Activated T-helper 17 cell treated with anti-CD3 and anti-CD28 coated beads, Interleukin-2, amount 50 U/mL, for 72 hours (primary cell): ENCODE measurements around the gene PAX7. TPM values are rescaled to one million over a fixed set of nuclear protein-coding genes. Genes with fewer than 3 reads are reported as not detected.

Source experiments
- ATAC-seq: fragments of 150-1000 bp; cut with Tn5 transposase; replicated peaks from 2 replicates; pipeline ENCODE4 v1.10.0; 2021; ENCODE audit warnings: mild to moderate bottlenecking, moderate library complexity
- H3K27ac Mint-ChIP-seq: one replicate; pipeline ENCODE4 v1.8.0; 2022; ENCODE audit warnings: mixed read lengths
- H3K27me3 Mint-ChIP-seq: one replicate; pipeline ENCODE4 v1.8.0; 2022; ENCODE audit warnings: mixed read lengths
- H3K36me3 Mint-ChIP-seq: one replicate; pipeline ENCODE4 v1.8.0; 2022; ENCODE audit warnings: low read depth, mild to moderate bottlenecking, mixed read lengths
- H3K4me1 Mint-ChIP-seq: one replicate; pipeline ENCODE4 v1.8.0; 2022; ENCODE audit warnings: mixed read lengths
- H3K4me3 Mint-ChIP-seq: one replicate; pipeline ENCODE4 v1.8.0; 2022; ENCODE audit warnings: mild to moderate bottlenecking, mixed read lengths
- H3K9me3 Mint-ChIP-seq: one replicate; pipeline ENCODE4 v1.8.0; 2022; ENCODE audit warnings: mixed read lengths
- total RNA-seq, 2 donors: library from RNA; stranded (reverse); gene quantifications; one replicate each; pipeline ENCODE4 v1.2.3, GENCODE V29; 2022

Gene PAX7
- total RNA-seq, 2 donors from 2014 or later: not detected

DNA sequence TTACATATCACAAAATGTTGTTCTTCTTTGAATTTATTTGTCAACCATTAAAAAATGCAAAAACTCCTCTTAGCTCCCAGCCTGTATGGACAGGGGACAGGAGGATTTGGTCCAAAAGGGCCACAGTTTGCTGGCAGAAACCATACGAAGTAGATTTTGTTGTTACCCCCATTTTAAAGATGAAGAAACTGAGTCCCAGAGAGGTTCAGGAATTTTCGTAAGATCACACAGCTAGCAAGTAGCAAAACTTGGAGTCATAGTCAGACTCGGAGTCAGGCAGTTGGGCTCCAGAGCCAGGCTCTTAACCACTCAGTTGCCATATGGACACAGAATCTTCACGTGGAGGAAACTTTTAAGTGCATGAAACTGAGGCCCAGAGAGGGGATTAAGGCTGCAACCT is 137.4 kb downstream of the PAX7 start:
- Mint-ChIP-seq H3K4me1 (no peaks in the 10 kb centered on the region), H3K9me3 (no peaks in the 10 kb centered on the region), H3K27me3 (peaks cover 38% of the 10 kb centered on the region), H3K36me3 (no peaks in the 10 kb centered on the region), H3K4me3 (no peak overlapping the region), H3K27ac (no peak overlapping the region)
- ATAC-seq: no peak

DNA sequence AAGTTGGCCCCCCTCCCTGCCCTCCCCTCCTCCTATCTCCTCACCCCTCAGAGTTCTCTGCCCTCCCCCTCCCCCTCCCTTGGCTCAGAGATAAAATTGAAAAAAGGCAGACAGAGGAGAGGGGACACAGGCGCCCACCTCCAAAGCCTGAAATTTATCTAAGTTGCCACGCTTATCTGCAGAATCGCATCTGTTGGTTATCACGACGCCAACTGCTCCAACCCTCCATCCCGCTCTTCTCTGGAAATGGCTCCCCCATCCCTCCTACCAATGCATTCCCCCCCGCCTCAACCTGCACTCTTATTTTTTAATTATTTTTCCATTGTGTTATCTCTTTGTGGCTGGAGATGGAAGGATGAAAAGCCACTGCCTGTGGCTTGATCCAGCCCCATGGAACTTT is 138.5 kb downstream of the PAX7 start:
- no peaks in the 10 kb centered on the region for H3K36me3 Mint-ChIP-seq
- H3K27ac Mint-ChIP-seq: no peak overlapping the region
- peaks cover 37% of the 10 kb centered on the region for H3K27me3 Mint-ChIP-seq
- H3K9me3 Mint-ChIP-seq: no peaks in the 10 kb centered on the region
- ATAC-seq: no peak
- no peak overlapping the region for H3K4me3 Mint-ChIP-seq
- H3K4me1 Mint-ChIP-seq: no peaks in the 10 kb centered on the region

DNA sequence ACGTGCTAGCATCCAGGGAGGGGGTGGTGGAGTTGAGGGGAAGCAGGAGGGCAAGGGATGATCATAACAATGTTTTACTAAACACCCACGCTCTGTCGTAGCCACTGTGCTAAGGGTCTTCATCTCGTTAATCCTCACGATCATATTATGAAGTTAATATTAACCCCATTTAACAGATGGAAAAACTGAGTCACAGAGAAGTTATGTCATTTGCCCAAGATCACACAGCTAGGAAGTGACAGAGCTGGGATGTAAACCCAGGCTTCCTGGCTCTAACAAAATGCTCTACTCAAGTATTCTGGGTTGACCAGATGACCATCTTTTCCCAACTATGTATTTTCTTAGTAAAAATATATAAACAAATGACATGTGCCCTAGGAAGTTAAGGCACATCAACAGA is 140.2 kb downstream of the PAX7 start:
- Mint-ChIP-seq H3K36me3 (no peaks in the 10 kb centered on the region), H3K4me1 (no peaks in the 10 kb centered on the region), H3K4me3 (no peak overlapping the region), H3K9me3 (no peaks in the 10 kb centered on the region), H3K27ac (no peak overlapping the region), H3K27me3 (peaks cover 36% of the 10 kb centered on the region)
- no peak for ATAC-seq

DNA sequence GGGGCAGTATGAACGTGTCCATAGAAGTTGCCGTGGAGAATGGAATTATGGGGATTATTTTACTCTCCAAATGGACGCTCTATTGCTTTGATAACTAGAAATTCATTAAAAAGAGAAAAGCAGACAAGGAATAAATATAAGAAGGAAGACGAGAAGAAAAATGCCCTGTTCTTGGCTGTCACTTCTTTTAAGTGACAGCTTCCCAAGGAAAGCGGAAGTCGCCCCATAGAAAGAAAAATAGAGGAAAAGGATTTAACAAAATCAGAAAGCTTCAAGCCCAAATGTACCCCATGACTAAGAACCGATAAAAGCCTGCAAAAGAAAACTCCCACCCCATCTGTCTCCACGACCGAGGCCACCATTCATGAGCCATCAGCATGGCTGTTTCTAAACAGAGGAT is 143.1 kb downstream of the PAX7 start:
- H3K27ac Mint-ChIP-seq: no peak overlapping the region
- no peaks in the 10 kb centered on the region for H3K9me3 Mint-ChIP-seq
- no peaks in the 10 kb centered on the region for H3K36me3 Mint-ChIP-seq
- ATAC-seq: no peak
- H3K27me3 Mint-ChIP-seq: peaks cover 52% of the 10 kb centered on the region
- H3K4me1 Mint-ChIP-seq: no peaks in the 10 kb centered on the region
- no peak overlapping the region for H3K4me3 Mint-ChIP-seq

DNA sequence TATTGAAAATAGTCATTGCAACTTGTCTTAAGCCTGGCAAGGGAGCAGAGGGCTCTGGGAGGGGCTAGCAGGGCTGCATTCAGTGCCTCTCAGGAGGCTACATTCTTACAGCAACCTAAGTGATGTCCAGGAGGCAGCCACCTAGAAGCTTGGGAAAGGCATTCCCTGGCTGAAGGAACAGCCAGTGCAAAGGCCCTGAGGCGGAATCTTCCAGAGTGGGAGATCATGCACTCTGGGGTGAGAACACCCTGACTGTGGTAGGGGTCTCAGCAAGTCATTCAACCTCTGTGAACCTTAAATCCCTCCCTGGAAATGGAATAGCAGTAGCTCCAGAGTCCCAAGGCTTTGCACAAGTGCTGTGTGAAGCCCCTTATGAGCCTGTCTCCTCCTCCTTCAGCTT is 144.7 kb downstream of the PAX7 start:
- H3K27ac Mint-ChIP-seq: no peak overlapping the region
- peaks cover 47% of the 10 kb centered on the region for H3K27me3 Mint-ChIP-seq
- no peaks in the 10 kb centered on the region for H3K36me3 Mint-ChIP-seq
- no peaks in the 10 kb centered on the region for H3K9me3 Mint-ChIP-seq
- H3K4me1 Mint-ChIP-seq: no peaks in the 10 kb centered on the region
- no peak overlapping the region for H3K4me3 Mint-ChIP-seq
- ATAC-seq: no peak

DNA sequence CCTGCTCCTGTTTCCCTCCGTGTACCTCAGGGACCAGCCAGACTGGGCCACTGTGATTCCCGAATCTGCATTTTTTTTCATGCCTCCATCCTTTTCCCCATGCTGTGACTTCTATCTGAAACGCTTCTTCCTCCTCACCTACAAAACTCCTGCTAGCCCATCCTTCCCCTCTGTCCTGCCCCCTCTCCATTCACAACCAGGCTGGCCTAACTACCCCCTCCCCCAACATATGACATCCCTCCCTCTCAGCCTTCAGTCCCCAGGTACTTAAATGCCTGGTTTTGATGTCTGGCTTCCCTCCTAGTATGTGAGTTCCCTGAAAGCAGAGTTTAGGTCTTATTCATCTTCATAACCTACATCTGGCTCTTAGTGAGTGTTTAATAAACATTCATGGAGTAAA is 146.1 kb downstream of the PAX7 start:
- Mint-ChIP-seq H3K27me3 (peaks cover 41% of the 10 kb centered on the region), H3K9me3 (no peaks in the 10 kb centered on the region), H3K4me1 (no peaks in the 10 kb centered on the region), H3K4me3 (no peak overlapping the region), H3K27ac (no peak overlapping the region), H3K36me3 (no peaks in the 10 kb centered on the region)
- no peak for ATAC-seq

DNA sequence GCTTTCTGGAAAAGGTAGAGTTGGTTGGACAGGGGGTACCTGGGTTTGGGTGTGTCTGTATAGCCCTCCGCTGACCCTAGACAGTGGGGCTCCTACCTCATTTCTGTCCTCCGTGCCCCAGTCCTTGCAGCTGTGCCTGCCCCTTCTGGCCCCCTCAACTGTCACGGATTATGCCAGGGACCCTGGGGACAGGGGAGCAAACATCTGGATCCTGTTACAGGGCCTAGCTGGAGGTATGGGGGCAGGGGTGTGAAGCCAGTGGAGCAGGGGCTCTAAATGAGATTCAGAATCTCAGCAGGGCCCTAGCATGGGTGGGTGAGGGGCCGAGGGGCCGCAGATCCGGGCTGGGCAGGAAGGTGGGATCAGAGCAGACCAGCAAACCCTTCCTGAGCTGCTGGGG is 147.8 kb downstream of the PAX7 start:
- Mint-ChIP-seq H3K4me1 (no peaks in the 10 kb centered on the region), H3K4me3 (no peak overlapping the region), H3K27ac (no peak overlapping the region), H3K36me3 (no peaks in the 10 kb centered on the region), H3K27me3 (peaks cover 41% of the 10 kb centered on the region), H3K9me3 (no peaks in the 10 kb centered on the region)
- no peak for ATAC-seq

DNA sequence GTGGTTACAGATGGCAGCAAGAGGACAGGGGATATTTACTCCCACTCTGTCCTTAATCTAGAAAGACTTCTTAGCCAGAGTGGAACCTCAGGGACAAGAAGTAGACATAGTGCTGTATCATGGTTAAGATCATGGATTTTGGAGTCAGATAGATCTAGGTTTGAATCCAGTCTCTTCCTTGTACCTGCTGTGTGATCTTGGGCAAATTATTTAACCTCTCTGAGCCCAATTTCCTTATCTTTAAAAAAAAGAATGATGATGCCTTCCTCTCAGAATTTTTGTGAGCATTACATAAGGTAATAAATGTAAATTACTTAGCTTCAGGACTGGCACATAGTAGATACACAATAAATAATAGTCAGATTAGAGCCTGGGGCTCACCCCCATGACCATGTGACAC is 150.4 kb downstream of the PAX7 start:
- ATAC-seq: no peak
- H3K27me3 Mint-ChIP-seq: peaks cover 43% of the 10 kb centered on the region
- no peaks in the 10 kb centered on the region for H3K4me1 Mint-ChIP-seq
- H3K36me3 Mint-ChIP-seq: no peaks in the 10 kb centered on the region
- H3K27ac Mint-ChIP-seq: no peak overlapping the region
- H3K4me3 Mint-ChIP-seq: no peak overlapping the region
- H3K9me3 Mint-ChIP-seq: no peaks in the 10 kb centered on the region

DNA sequence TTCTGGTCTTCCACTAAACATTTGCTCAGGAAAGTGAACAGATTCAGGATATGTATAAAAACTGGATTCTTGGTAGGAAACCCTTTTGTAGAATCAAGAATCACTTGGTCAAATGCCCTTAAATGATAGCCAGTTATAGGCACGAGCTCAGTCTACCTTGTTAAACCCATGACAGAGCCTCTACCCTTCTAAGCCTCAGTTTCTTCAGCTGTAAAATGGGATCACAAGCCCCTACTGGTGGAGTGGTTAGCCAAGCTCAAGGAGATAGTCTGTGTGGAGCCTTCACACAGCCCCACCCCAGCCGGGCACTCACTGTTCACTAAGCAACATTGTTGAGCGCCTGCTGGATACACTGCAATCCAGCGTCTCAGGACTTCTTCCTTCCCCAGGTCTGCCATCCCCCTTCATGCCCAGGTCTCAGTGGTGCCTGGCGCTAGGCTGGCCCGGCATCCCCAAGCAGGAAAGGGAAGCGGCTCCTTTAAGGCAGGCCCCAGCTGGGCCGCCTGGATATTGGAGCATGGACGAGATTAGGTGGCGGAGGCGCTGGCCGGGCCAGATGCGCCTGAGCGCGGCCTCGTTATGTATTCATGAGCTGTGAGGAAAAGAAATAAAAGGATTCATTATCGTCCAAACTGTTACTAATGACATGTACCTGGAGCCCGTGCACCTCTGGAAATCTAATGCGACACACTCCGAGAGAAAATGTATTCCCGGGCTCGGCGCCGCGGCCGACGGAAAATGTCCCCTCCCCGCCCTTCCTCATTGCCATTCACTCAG is 153.2 kb downstream of the PAX7 start:
- no peaks in the 10 kb centered on the region for H3K36me3 Mint-ChIP-seq
- H3K9me3 Mint-ChIP-seq: no peaks in the 10 kb centered on the region
- no peak overlapping the region for H3K27ac Mint-ChIP-seq
- no peaks in the 10 kb centered on the region for H3K4me1 Mint-ChIP-seq
- H3K4me3 Mint-ChIP-seq: no peak overlapping the region
- H3K27me3 Mint-ChIP-seq: peaks cover 27% of the 10 kb centered on the region
- no peak for ATAC-seq

DNA sequence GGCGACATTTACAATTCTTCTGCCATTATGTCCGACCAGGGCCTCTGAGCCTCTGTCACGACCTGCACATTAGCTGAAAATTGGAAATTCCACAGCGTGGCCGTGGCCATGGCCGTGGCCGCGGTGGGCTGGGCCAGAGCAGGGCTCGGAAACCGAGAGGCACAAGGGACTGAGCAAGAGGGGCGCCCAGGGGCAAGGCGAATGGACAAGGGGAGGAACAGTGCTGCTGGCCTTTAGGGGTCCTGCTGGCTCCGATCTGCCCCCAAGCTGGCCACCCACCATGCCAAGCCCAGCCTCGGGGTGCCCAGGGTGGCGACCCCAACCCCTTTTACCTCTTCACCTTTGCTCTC is 153.8 kb downstream of the PAX7 start:
- Mint-ChIP-seq H3K4me1 (no peaks in the 10 kb centered on the region), H3K27me3 (peaks cover 24% of the 10 kb centered on the region), H3K4me3 (no peak overlapping the region), H3K27ac (no peak overlapping the region), H3K9me3 (no peaks in the 10 kb centered on the region), H3K36me3 (no peaks in the 10 kb centered on the region)
- ATAC-seq: no peak

DNA sequence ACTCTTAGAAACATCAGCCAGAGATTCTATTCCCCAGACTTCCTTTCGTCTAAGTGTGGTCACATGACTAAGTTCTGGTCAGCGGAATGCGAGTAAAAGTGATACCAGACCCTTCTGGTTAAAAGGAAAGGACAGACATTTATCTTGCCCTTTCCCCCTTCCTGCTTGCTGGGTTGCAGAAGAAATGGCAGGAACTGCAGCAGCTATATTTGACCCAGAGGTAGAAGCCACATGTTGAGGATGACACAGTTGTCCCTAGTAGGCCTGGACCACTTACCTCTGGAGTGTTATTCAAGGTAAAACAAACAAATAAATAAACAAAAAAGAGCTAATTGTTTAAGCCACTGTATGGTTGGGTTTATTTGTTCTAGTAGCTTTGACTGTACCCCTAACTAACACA is 155.5 kb downstream of the PAX7 start:
- no peak for ATAC-seq
- Mint-ChIP-seq H3K4me1 (no peaks in the 10 kb centered on the region), H3K27ac (no peak overlapping the region), H3K4me3 (no peak overlapping the region), H3K27me3 (peaks cover 35% of the 10 kb centered on the region), H3K9me3 (no peaks in the 10 kb centered on the region), H3K36me3 (no peaks in the 10 kb centered on the region)

DNA sequence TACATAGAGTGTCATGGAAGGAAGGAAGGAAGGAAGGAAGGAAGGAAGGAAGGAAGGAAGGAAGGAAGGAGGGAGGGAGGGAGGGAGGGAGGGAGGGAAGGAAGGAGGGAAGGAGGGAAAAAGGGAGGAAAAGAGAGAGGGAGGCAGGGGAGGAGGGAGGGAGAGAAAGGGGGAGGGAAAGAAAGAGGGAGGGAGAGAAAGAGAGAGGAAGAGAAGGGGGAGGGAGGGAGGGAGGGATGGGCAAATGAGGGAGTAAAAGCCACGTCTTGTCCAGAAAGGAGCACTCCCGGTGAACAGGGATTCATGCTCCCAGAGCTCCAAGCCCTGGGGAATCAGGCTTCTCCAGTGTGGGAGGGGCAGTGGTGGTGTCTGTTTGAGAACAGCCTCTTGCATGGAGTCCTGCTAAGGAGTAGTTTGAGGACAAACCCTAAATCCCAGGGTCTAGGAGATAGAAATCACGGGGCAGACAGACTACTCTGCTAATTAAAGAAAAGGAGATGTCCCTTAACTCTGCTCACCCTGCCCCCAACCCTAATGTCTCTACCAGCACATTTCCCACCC is 157.3 kb downstream of the PAX7 start:
- H3K27ac Mint-ChIP-seq: no peak overlapping the region

DNA sequence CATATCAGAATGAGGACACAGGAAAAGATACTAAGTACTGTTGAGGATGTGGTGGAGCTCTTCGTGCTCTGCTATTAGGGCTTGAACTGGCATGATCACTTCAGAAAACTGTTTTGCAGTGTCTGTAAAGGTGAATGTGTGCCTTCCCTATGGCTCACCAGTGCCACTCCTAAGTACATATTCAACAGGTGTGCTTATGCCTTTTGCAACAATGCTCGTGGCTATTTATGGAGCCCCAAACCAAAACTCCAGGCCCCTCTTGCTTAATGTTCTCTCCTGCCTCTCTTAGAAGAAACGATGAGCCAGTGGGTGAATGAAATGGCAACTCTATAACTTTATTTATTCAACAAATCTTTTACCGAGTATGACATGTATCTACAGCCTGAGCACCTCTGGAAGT is 158.6 kb downstream of the PAX7 start:
- ATAC-seq: no peak
- no peaks in the 10 kb centered on the region for H3K4me1 Mint-ChIP-seq
- H3K27ac Mint-ChIP-seq: no peak overlapping the region
- H3K9me3 Mint-ChIP-seq: no peaks in the 10 kb centered on the region
- peaks cover 50% of the 10 kb centered on the region for H3K27me3 Mint-ChIP-seq
- no peak overlapping the region for H3K4me3 Mint-ChIP-seq
- no peaks in the 10 kb centered on the region for H3K36me3 Mint-ChIP-seq

More for the DNA sequence above, 157.3 kb downstream of the PAX7 start:
- ATAC-seq: no peak
- peaks cover 46% of the 10 kb centered on the region for H3K27me3 Mint-ChIP-seq
- no peaks in the 10 kb centered on the region for H3K9me3 Mint-ChIP-seq
- H3K36me3 Mint-ChIP-seq: no peaks in the 10 kb centered on the region
- H3K4me1 Mint-ChIP-seq: no peaks in the 10 kb centered on the region
- H3K4me3 Mint-ChIP-seq: no peak overlapping the region

DNA sequence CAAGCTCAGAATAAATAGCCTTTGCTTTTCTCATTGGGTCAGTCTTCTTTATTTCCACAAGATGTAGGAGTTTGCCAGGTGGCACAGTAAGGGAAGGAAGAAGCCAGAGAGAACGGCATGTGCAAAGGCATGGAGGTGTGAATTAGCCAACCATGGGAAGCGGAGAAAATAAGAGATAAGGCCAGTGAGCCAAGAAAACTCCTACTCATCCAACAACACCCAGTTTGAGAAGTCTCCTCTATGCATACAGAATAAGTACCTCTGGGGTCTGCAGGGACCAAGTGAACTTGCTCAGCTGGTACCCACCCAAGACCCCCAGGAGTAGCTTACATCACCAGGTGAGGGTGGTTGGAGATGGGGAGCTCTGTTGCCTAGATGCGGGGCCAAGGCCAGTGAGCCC is 162.1 kb downstream of the PAX7 start:
- Mint-ChIP-seq H3K9me3 (no peaks in the 10 kb centered on the region), H3K27ac (no peak overlapping the region), H3K36me3 (no peaks in the 10 kb centered on the region), H3K4me3 (no peak overlapping the region), H3K27me3 (peaks cover 40% of the 10 kb centered on the region), H3K4me1 (no peaks in the 10 kb centered on the region)
- ATAC-seq: no peak

DNA sequence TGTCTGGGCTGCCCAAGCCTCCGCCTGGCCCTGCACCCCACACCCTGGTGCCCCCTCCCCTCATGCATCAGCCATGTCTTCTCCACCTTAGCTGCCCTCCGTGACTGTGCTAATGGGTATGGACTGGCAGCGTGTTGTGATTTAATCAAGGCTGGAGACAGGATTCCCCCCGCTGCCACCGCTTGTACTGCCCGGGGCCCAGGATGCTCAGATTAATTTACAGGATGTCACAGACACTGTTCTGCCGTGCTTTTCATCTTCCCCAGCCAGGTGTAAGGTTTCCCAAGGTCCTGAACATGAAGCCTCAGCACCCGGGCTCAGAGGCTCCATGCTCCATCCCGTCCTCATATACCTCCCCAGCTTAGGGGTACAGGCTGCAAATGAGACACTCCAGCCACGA is 162.5 kb downstream of the PAX7 start:
- no peak for ATAC-seq
- H3K36me3 Mint-ChIP-seq: no peaks in the 10 kb centered on the region
- H3K4me3 Mint-ChIP-seq: no peak overlapping the region
- H3K4me1 Mint-ChIP-seq: no peaks in the 10 kb centered on the region
- H3K9me3 Mint-ChIP-seq: no peaks in the 10 kb centered on the region
- H3K27me3 Mint-ChIP-seq: peaks cover 40% of the 10 kb centered on the region
- H3K27ac Mint-ChIP-seq: no peak overlapping the region

DNA sequence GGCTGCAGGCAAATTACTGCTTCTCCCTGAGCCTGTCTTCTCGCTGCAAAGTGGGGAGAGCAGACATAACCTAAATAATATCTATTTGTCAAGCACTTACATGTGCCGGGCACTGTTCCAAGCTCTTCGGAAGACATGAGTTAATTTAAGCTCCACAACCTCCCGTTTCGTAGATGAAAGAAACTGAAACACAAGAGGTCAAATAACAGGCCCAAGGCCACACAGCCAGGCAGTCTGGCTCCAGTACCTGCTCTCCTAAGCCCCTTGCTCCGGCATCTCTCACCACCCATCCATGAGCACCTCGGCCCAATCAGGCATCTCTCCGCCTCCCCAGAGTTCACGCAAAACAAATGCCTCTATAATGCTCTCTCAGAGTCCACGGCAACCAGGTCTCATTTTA is 163.4 kb downstream of the PAX7 start:
- ATAC-seq: no peak
- H3K4me3 Mint-ChIP-seq: no peak overlapping the region
- peaks cover 40% of the 10 kb centered on the region for H3K27me3 Mint-ChIP-seq
- no peak overlapping the region for H3K27ac Mint-ChIP-seq
- H3K4me1 Mint-ChIP-seq: no peaks in the 10 kb centered on the region
- H3K36me3 Mint-ChIP-seq: no peaks in the 10 kb centered on the region
- H3K9me3 Mint-ChIP-seq: no peaks in the 10 kb centered on the region
